Left ventricle myocardium inferior (tissue), 1 donor: Measurements from ENCODE around the gene PKP4. TPM values are rescaled to one million over a fixed set of nuclear protein-coding genes. Genes with fewer than 3 reads are reported as not detected.

ENCODE experiments used
- DNase-seq: peaks from one replicate; pipeline ENCODE4 v3.0.0-alpha.2; 2020
- H3K27ac ChIP-seq: fragments of 200-600 bp; replicated peaks from 2 replicates; pipeline ENCODE4 v1.8.0; 2021
- H3K27me3 ChIP-seq: fragments of 200-600 bp; 2 replicates; pipeline ENCODE4 v1.8.0; 2021; ENCODE audit warnings: low read depth
- H3K36me3 ChIP-seq: fragments of 200-600 bp; 2 replicates; pipeline ENCODE4 v1.8.0; 2021
- H3K4me1 ChIP-seq: fragments of 200-600 bp; 2 replicates; pipeline ENCODE4 v1.8.0; 2021
- H3K4me3 ChIP-seq: fragments of 200-600 bp; 2 replicates; pipeline ENCODE4 v1.8.0; 2021; ENCODE audit warnings: mild to moderate bottlenecking, moderate library complexity
- H3K9me3 ChIP-seq: fragments of 200-600 bp; replicated peaks from 2 replicates; pipeline ENCODE4 v1.8.0; 2021
- CTCF ChIP-seq: fragments of 200-600 bp; IDR thresholded peaks from 2 replicates; pipeline ENCODE4 v1.8.0; 2021; ENCODE audit warnings: antibody characterized with exemption, mild to moderate bottlenecking, borderline replicate concordance
- intact Hi-C: fragments of 100-400 bp; cut with micrococcal nuclease; formaldehyde crosslinking; loops from one replicate; pipeline ENCODE4 v1.11.0; 2022
- total RNA-seq: library from RNA; stranded (reverse); fragmentation: NEBNext Ultra II Directional; extraction: Animal tissue kit (Norgen Biotek cat#: 25700); gene quantifications from one replicate; pipeline ENCODE4 v1.2.1, GENCODE V29; 2021
- donor health status: DM: no; HTN: yes; CAD: no; lungs with severe emphysema.

Gene PKP4
- total RNA-seq, 1 donor from 2014 or later = 47.6 TPM

DNA sequence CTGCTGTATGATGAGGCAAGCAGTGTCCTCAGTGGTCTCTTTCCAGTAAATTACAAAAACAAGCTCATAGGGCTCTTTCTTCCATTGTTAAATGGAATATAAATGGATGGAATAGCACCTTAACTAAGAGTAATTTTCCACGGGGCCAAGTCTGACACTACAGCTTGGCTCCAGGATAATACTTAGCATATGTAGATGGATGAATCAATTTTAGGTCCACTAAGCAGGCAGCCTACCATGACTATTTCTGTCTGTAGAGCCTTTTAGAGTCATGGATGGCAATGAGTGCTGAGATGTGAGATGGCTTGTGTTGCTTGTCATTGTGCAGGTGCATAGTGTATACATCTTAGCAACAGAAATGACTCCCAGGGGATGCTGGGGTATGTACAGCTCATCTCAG lies 125.9 kb downstream of the PKP4 start:
- DNase-seq = no peak
- intact Hi-C loops = no loop called here
- no peaks in the 10 kb centered on the region for H3K27me3 ChIP-seq
- no peak overlapping the region for H3K4me3 ChIP-seq
- H3K4me1 ChIP-seq = peaks cover 5% of the 10 kb centered on the region
- no peak overlapping the region for H3K27ac ChIP-seq
- no peaks in the 10 kb centered on the region for H3K9me3 ChIP-seq
- TF ChIP-seq CTCF = no peak
- peaks cover 6% of the 10 kb centered on the region for H3K36me3 ChIP-seq

DNA sequence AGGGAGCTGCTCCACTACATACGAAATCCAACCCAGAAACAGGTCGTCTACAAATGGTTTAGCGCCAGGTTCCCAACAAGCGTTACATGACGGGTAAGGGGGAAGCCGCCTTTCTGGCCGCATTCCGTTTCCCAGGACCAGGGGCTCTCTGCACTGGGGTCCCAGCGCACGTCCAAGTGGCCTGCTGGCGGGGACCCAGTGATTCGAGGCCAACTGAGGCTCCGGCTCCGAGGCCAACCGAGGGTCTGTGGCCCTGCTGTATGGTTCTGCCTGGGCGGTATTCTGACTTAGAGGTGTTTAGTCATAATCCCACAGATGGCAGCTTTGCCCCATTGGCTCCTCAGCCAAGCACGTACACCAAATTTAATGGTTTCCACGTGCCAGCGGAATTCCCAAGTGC lies 127.2 kb downstream of the PKP4 start:
- Histone ChIP-seq H3K36me3 (peaks cover 6% of the 10 kb centered on the region), H3K9me3 (no peaks in the 10 kb centered on the region), H3K27me3 (no peaks in the 10 kb centered on the region), H3K27ac (no peak overlapping the region), H3K4me1 (peaks cover 16% of the 10 kb centered on the region), H3K4me3 (no peak overlapping the region)
- TF ChIP-seq CTCF = no peak
- intact Hi-C loops = no loop called here
- DNase-seq = no peak

GRCh38 chr2:158586491-158586890 lies 129.7 kb downstream of the PKP4 start:
- no peak for DNase-seq
- Histone ChIP-seq H3K9me3 (no peaks in the 10 kb centered on the region), H3K4me3 (no peak overlapping the region), H3K27ac (no peak overlapping the region), H3K4me1 (peaks cover 33% of the 10 kb centered on the region), H3K27me3 (no peaks in the 10 kb centered on the region), H3K36me3 (peaks cover 6% of the 10 kb centered on the region)
- intact Hi-C loops = no loop called here
- TF ChIP-seq CTCF = no peak

- intact Hi-C loops = no loop called here
These were observed 132.6 kb downstream of the PKP4 start for GRCh38 chr2:158589303-158589702.

GRCh38 chr2:158598862-158599517 lies 142.2 kb downstream of the PKP4 start:
- H3K27ac ChIP-seq = peak overlapping the region; percentile 30
- peaks cover 37% of the 10 kb centered on the region for H3K4me1 ChIP-seq
- no peaks in the 10 kb centered on the region for H3K27me3 ChIP-seq
- H3K4me3 ChIP-seq = no peak overlapping the region
- no peak for DNase-seq
- no peaks in the 10 kb centered on the region for H3K36me3 ChIP-seq
- no peaks in the 10 kb centered on the region for H3K9me3 ChIP-seq
- intact Hi-C loops = no loop called here
- no peak for TF ChIP-seq CTCF

More at GRCh38 chr2:158589303-158589702, 132.6 kb downstream of the PKP4 start:
- no peak overlapping the region for H3K27ac ChIP-seq
- H3K27me3 ChIP-seq = no peaks in the 10 kb centered on the region
- H3K4me3 ChIP-seq = no peak overlapping the region
- TF ChIP-seq CTCF = no peak
- H3K36me3 ChIP-seq = peaks cover under 1% of the 10 kb centered on the region
- H3K9me3 ChIP-seq = no peaks in the 10 kb centered on the region
- peaks cover 33% of the 10 kb centered on the region for H3K4me1 ChIP-seq
- DNase-seq = no peak
